ENCODE results near the gene NEO1. TPM values are rescaled to one million over a fixed set of nuclear protein-coding genes. Genes with fewer than 3 reads are reported as not detected.

Gene NEO1
- total RNA-seq, 4 donors from 2014 or later = 60.2 to 127 (median 115) TPM

Small RNA genes lying within 50 kb of the gene (small RNA-seq; reads per million reads assigned to genes)
- 0 reads per million in 2 donors for gene FKBP1AP2
